ENCODE measurements around the gene TIFAB. TPM values are rescaled to one million over a fixed set of nuclear protein-coding genes. Genes with fewer than 3 reads are reported as not detected.

Gene TIFAB
- total RNA-seq, 4 donors from 2014 or later: under 0.01 TPM; not detected in 3

GRCh38 chr5:135480511-135480910 lies 28.4 kb upstream of the TIFAB start:
- no peak for TF ChIP-seq CTCF (IDR thresholded peaks at IDR 0.05; ENCODE audit: low read depth)

GRCh38 chr5:135478938-135479337 lies 26.8 kb upstream of the TIFAB start:
- TF ChIP-seq CTCF (IDR thresholded peaks at IDR 0.05; ENCODE audit: low read depth): no peak

- TF ChIP-seq CTCF (IDR thresholded peaks at IDR 0.05; ENCODE audit: low read depth): no peak
Measured at GRCh38 chr5:135477613-135478066, 25.5 kb upstream of the TIFAB start.

- no peak for TF ChIP-seq CTCF (IDR thresholded peaks at IDR 0.05; ENCODE audit: low read depth)
Measured at GRCh38 chr5:135476615-135477581, 24.7 kb upstream of the TIFAB start.

GRCh38 chr5:135473956-135474670 lies 22.0 kb upstream of the TIFAB start:
- no peak for TF ChIP-seq CTCF (IDR thresholded peaks at IDR 0.05; ENCODE audit: low read depth)

- no peak for TF ChIP-seq CTCF (IDR thresholded peaks at IDR 0.05; ENCODE audit: low read depth)
Measured at GRCh38 chr5:135472141-135472540, 20.0 kb upstream of the TIFAB start.

- TF ChIP-seq CTCF (IDR thresholded peaks at IDR 0.05; ENCODE audit: low read depth): no peak
Measured at GRCh38 chr5:135471726-135472125, 19.6 kb upstream of the TIFAB start.

Data from subcutaneous adipose tissue (tissue), 4 donors.